K562 (cell line): Measurements from ENCODE around the gene ATG7. TPM values are rescaled to one million over a fixed set of nuclear protein-coding genes. Genes with fewer than 3 reads are reported as not detected.

Source experiments
- ATAC-seq: fragments of 200-7000 bp; cut with Tn5 transposase; 3 replicates; pipeline ENCODE4 v1.9.1; 2020; ENCODE audit warnings: moderate library complexity
- BruUV-seq: library from RNA; stranded (reverse); fragments of 400-500 nt; replicated peaks from 2 replicates; lab custom pipeline; 2021; lab: Mats Ljungman, UMichigan
- CTCF ChIA-PET: fragments of 300-600 bp; formaldehyde crosslinking; extraction: SDS; loops from one replicate; lab custom pipeline; 2021; ENCODE audit warnings: low intra/inter-chr PET ratio; lab: Yijun Ruan, JAX
- POLR2A ChIA-PET: fragments of 300-600, 350-650 bp; sonication (Branson Sonifier 250); formaldehyde crosslinking; extraction: SDS; loops from one replicate; lab custom pipeline; 2021; ENCODE audit warnings: antibody characterized with exemption, inconsistent platforms; lab: Yijun Ruan, JAX
- DNase-seq, 4 experiments: peaks; one replicate each; pipeline versions ENCODE4 v3.0.0 to v3.0.0-alpha.2; 2011 to 2018; ENCODE audit warnings: low spot score in 3 of 4, mixed read lengths in 3 of 4; ENCODE audit errors: extremely low read depth in 1 of 4
- FAIRE-seq: peaks from 2 replicates; lab custom pipeline; 2011; peaks lifted over from hg19 to GRCh38; lab: Jason Lieb, UNC
- H2AFZ ChIP-seq: 2 replicates; pipeline ENCODE4 v1.6.0; 2011; ENCODE audit warnings: low read depth, low read length, control low read depth, inconsistent platforms
- H3K27ac ChIP-seq: fragments of 200-600 bp; 3 replicates; pipeline ENCODE4 v1.8.0; 2011; ENCODE audit warnings: low read depth, mild to moderate bottlenecking, control low read depth, inconsistent platforms, low read length, moderate library complexity, mixed read lengths; ENCODE audit errors: extremely low read depth
- H3K27me3 ChIP-seq, 2 experiments: fragments of 300-600 bp in 1 of 2; 2 replicates in 1 of 2; 3 replicates in 1 of 2; pipeline versions ENCODE4 v1.6.0 to v1.8.0; 2011; ENCODE audit warnings: inconsistent platforms in 2 of 2, low read length in 2 of 2, mild to moderate bottlenecking in 1 of 2, mixed read lengths in 1 of 2, moderate library complexity in 1 of 2; ENCODE audit not compliant: control insufficient read depth in 2 of 2, insufficient read depth in 2 of 2
- H3K36me3 ChIP-seq: fragments of 300-600 bp; 3 replicates; pipeline ENCODE4 v1.8.0; 2011; ENCODE audit warnings: mild to moderate bottlenecking, low read length, inconsistent platforms; ENCODE audit not compliant: control insufficient read depth, insufficient read depth
- H3K4me1 ChIP-seq, 2 experiments: fragments of 200-600 bp in 1 of 2; replicated peaks in 1 of 2; 2 replicates in 1 of 2; 3 replicates in 1 of 2; pipeline versions ENCODE4 v1.5.1 to v1.8.0; 2011; ENCODE audit warnings: inconsistent platforms in 2 of 2, low read length in 2 of 2, mild to moderate bottlenecking in 1 of 2, mixed read lengths in 1 of 2, moderate library complexity in 1 of 2; ENCODE audit not compliant: control insufficient read depth in 2 of 2, insufficient read depth in 2 of 2
- H3K4me2 ChIP-seq: 2 replicates; pipeline ENCODE4 v1.6.1; 2011; ENCODE audit warnings: low read length, control low read depth, inconsistent platforms, mixed read lengths; ENCODE audit not compliant: insufficient read depth
- H3K4me3 ChIP-seq: fragments of 200-600 bp; sonication (generic), shearing (Covaris generic); 2 replicates; pipeline ENCODE4 v1.5.1; 2016; ENCODE audit warnings: control low read depth, inconsistent platforms
- H3K79me2 ChIP-seq: fragments of 200-600 bp; 3 replicates; pipeline ENCODE4 v1.8.0; 2011; ENCODE audit warnings: low read length, inconsistent platforms; ENCODE audit not compliant: control insufficient read depth, insufficient read depth
- H3K9ac ChIP-seq, 2 experiments: 2 replicates each; pipeline versions ENCODE4 v1.6.0 to v1.6.1; 2011; ENCODE audit warnings: low read depth in 2 of 2, low read length in 2 of 2, control low read depth in 1 of 2, inconsistent platforms in 1 of 2, mild to moderate bottlenecking in 1 of 2, mixed read lengths in 1 of 2; ENCODE audit not compliant: insufficient read depth in 1 of 2
- H3K9me1 ChIP-seq: one replicate; pipeline ENCODE4 v1.6.0; 2011; ENCODE audit warnings: inconsistent platforms, mild to moderate bottlenecking, low read length, moderate library complexity; ENCODE audit not compliant: control insufficient read depth, insufficient read depth
- H3K9me3 ChIP-seq: replicated peaks from 2 replicates; pipeline ENCODE4 v1.5.1; 2011; ENCODE audit warnings: low read depth, low read length, inconsistent platforms; ENCODE audit not compliant: control insufficient read depth, insufficient read depth
- H4K20me1 ChIP-seq: replicated peaks from 2 replicates; pipeline ENCODE4 v1.6.1; 2011; ENCODE audit warnings: low read length, inconsistent platforms, mixed read lengths; ENCODE audit not compliant: control insufficient read depth, insufficient read depth
- CAMTA2 ChIP-seq: fragments of 250-450 bp; sonication (Bioruptor Pico); conservative IDR thresholded peaks from 2 replicates; pipeline ENCODE4 v1.5.1; 2022
- ESRRA ChIP-seq: fragments of 450-650 bp; IDR thresholded peaks from 2 replicates; pipeline ENCODE4 v1.6.1; 2014; ENCODE audit warnings: low read depth, mild to moderate bottlenecking, moderate library complexity, borderline replicate concordance
- FOXJ3 ChIP-seq: sonication (generic); formaldehyde crosslinking; IDR thresholded peaks from 2 replicates; pipeline ENCODE4 v1.4.0; 2020; ENCODE audit warnings: mild to moderate bottlenecking, missing genetic modification reagents
- HNRNPL ChIP-seq: fragments of 200-400 bp; formaldehyde crosslinking; IDR thresholded peaks from 2 replicates; pipeline ENCODE4 v1.6.1; 2017; ENCODE audit warnings: low read depth, mild to moderate bottlenecking, low read length
- JUND ChIP-seq, 2 experiments: IDR thresholded peaks; 2 replicates in 1 of 2; 3 replicates in 1 of 2; pipeline ENCODE4 v1.6.1; 2011; ENCODE audit warnings: borderline replicate concordance in 2 of 2, low read depth in 2 of 2, low read length in 2 of 2, improper control_type of control experiment in 1 of 2, missing biosample characterization in 1 of 2, missing genetic modification characterization in 1 of 2, missing genetic modification reagents in 1 of 2
- KDM1A ChIP-seq, 2 experiments: fragments of 450-650 bp; IDR thresholded peaks; 2 replicates each; pipeline ENCODE4 v1.6.1; 2016; ENCODE audit warnings: mild to moderate bottlenecking in 2 of 2
- KLF6 ChIP-seq: fragments of 250-450 bp; sonication (Bioruptor Pico); IDR thresholded peaks from 2 replicates; pipeline ENCODE4 v1.4.0; 2020; ENCODE audit warnings: mild to moderate bottlenecking, moderate library complexity, borderline replicate concordance
- MTA1 ChIP-seq: fragments of 450-650 bp; IDR thresholded peaks from 2 replicates; pipeline ENCODE4 v1.6.1; 2017; ENCODE audit warnings: borderline replicate concordance
- NONO ChIP-seq, 2 experiments: fragments of 200-400 bp in 1 of 2; fragments of 450-650 bp in 1 of 2; formaldehyde crosslinking in 1 of 2; IDR thresholded peaks; 2 replicates each; pipeline ENCODE4 v1.6.1; 2017; ENCODE audit warnings: low read depth in 2 of 2, mild to moderate bottlenecking in 2 of 2, moderate library complexity in 2 of 2, low read length in 1 of 2
- POLR3G ChIP-seq: IDR thresholded peaks from 2 replicates; pipeline ENCODE4 v1.6.1; 2011; ENCODE audit not compliant: insufficient read length, insufficient replicate concordance; ENCODE audit errors: extremely low read depth
- ZNF121 ChIP-seq: sonication (generic); formaldehyde crosslinking; conservative IDR thresholded peaks from 2 replicates; pipeline ENCODE4 v1.8.0; 2022; ENCODE audit warnings: missing genetic modification reagents
- WGBS: fragments of 100-300 bp; shearing (Covaris generic); methylation state at CpG from one replicate; pipeline ENCODE4 v1.1.6; 2016; ENCODE audit warnings: low coverage, mixed read lengths; ENCODE audit not compliant: insufficient coverage; ENCODE audit errors: missing lambda C conversion rate; 5-methylcytosine and 5-hydroxymethylcytosine counted together
- in situ Hi-C: fragments of 300-500 bp; cut with MboI; formaldehyde crosslinking; loops from 4 replicates; pipeline ENCODE4 v1.15.0; 2018; ENCODE audit warnings: inconsistent platforms, mixed read lengths
- intact Hi-C: fragments of 100-400 bp; cut with micrococcal nuclease; formaldehyde crosslinking; loops from 2 replicates; pipeline ENCODE4 v1.14.2; 2022
- polyA plus RNA-seq, 8 experiments: library from polyadenylated mRNA; depleted of rRNA in 4 of 8; stranded (reverse) in 5 of 8; unstranded in 3 of 8; fragments of >200 nt; fragmentation: Nextera tagmentation in 2 of 8; fragmentation: Illumina TruSeq in 1 of 8; extraction: Ambion mirVana in 2 of 8; extraction: Trizol in 1 of 8; gene quantifications; 2 replicates each; pipeline versions ENCODE4 v1.2.1 to v1.2.3, GENCODE V29; 2011 to 2014; ENCODE audit warnings: inconsistent platforms in 1 of 8, missing spikeins in 1 of 8
- total RNA-seq, 7 experiments: library from RNA; depleted of rRNA in 6 of 7; stranded (reverse); fragments of >200 nt in 6 of 7; fragmentation: Illumina TruSeq in 2 of 7; extraction: Trizol in 2 of 7; gene quantifications; 2 replicates each; pipeline versions ENCODE4 v1.2.1 to v1.2.3, GENCODE V29; 2011 to 2021; ENCODE audit warnings: low replicate concordance in 1 of 7
- TF ChIP-seq, protein P1 (sequence below): fragments of 450-650 bp; IDR thresholded peaks from 2 replicates; pipeline ENCODE4 v1.7.1; 2018; ENCODE audit warnings: mild to moderate bottlenecking, low read depth; ENCODE audit not compliant: partially characterized antibody
- TF ChIP-seq, protein P2 (sequence below): fragments of 250-450 bp; sonication (Bioruptor Pico); IDR thresholded peaks from 2 replicates; pipeline ENCODE4 v1.5.0; 2022; ENCODE audit warnings: mild to moderate bottlenecking

Gene ATG7
- total and polyA plus RNA-seq, 9 of the 15 experiments (the other 6 are each of a cell fraction or from before 2014, with no cell fraction given), result 18.3 to 45.3 (median 33.6) TPM

DNA sequence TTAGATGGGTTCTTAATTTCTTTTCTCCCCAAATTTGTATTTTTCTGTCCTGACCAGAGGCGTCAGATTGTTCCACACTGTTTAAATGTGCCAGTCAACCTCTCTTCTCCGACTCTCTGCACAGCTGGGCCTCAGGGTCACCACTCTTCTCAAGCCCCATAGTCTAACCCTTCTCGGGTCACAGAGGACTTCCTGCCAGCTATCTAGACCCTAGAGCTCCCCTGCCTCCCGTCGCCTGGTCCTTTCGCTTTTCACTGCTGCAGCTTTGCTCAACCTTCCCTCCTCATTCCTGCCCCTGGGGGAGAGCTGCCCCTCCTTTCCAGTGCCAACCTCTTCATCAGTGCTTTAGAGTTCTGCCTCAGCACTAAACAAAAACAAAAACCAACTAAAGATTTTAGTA, 151.7 kb downstream of the ATG7 start:
- Histone ChIP-seq H3K79me2 (no peaks in the 10 kb centered on the region), H3K36me3 (peaks cover 3% of the 10 kb centered on the region; the same call in 1 of the 3 replicates), H3K4me2 (no peak overlapping the region), H3K27ac (no peak overlapping the region), H2AFZ (no peak overlapping the region), H4K20me1 (no peaks in the 10 kb centered on the region), H3K4me1 (no peaks in the 10 kb centered on the region), H3K9ac (no peak overlapping the region), H3K9me1 (no peaks in the 10 kb centered on the region), H3K27me3 (no peaks in the 10 kb centered on the region), H3K9me3 (no peaks in the 10 kb centered on the region), H3K4me3 (no peak overlapping the region)
- ChIA-PET POLR2A (interaction anchor here (1.0 kb wide), 1 partner anchor 214 kb away, joined by 3 read pairs; no protein-coding TSS in a partner anchor), CTCF (no interaction called here)
- FAIRE-seq, result no peak
- intact Hi-C loops (no loop called here), in situ Hi-C loops (no loop called here)
- DNase-seq, result no peak
- WGBS, result 76% methylated on average over 6 of the region's 6 CpGs
- TF ChIP-seq KDM1A (IDR thresholded peaks at IDR 0.05) (no peak), CAMTA2 (no peak), NONO (IDR thresholded peaks at IDR 0.05; ENCODE audit: low read depth in 2 of 2, low read length in 1 of 2) (no peak), JUND (IDR thresholded peaks at IDR 0.05; ENCODE audit: borderline replicate concordance, low read depth, low read length) (no peak), JUND (tag; IDR thresholded peaks at IDR 0.05; ENCODE audit: borderline replicate concordance, low read depth, low read length) (no peak), ESRRA (no peak), KLF6 (CRISPR knock-in tag) (no peak), ZNF121 (no peak), MTA1 (no peak), HNRNPL (no peak), POLR3G (no peak), FOXJ3 (CRISPR knock-in tag) (no peak)
- TF ChIP-seq, protein P1, sequence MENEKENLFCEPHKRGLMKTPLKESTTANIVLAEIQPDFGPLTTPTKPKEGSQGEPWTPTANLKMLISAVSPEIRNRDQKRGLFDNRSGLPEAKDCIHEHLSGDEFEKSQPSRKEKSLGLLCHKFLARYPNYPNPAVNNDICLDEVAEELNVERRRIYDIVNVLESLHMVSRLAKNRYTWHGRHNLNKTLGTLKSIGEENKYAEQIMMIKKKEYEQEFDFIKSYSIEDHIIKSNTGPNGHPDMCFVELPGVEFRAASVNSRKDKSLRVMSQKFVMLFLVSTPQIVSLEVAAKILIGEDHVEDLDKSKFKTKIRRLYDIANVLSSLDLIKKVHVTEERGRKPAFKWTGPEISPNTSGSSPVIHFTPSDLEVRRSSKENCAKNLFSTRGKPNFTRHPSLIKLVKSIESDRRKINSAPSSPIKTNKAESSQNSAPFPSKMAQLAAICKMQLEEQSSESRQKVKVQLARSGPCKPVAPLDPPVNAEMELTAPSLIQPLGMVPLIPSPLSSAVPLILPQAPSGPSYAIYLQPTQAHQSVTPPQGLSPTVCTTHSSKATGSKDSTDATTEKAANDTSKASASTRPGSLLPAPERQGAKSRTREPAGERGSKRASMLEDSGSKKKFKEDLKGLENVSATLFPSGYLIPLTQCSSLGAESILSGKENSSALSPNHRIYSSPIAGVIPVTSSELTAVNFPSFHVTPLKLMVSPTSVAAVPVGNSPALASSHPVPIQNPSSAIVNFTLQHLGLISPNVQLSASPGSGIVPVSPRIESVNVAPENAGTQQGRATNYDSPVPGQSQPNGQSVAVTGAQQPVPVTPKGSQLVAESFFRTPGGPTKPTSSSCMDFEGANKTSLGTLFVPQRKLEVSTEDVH, result no peak
- TF ChIP-seq, protein P2, sequence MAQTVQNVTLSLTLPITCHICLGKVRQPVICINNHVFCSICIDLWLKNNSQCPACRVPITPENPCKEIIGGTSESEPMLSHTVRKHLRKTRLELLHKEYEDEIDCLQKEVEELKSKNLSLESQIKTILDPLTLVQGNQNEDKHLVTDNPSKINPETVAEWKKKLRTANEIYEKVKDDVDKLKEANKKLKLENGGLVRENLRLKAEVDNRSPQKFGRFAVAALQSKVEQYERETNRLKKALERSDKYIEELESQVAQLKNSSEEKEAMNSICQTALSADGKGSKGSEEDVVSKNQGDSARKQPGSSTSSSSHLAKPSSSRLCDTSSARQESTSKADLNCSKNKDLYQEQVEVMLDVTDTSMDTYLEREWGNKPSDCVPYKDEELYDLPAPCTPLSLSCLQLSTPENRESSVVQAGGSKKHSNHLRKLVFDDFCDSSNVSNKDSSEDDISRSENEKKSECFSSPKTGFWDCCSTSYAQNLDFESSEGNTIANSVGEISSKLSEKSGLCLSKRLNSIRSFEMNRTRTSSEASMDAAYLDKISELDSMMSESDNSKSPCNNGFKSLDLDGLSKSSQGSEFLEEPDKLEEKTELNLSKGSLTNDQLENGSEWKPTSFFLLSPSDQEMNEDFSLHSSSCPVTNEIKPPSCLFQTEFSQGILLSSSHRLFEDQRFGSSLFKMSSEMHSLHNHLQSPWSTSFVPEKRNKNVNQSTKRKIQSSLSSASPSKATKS (CRISPR knock-in tag), result no peak
- BruUV-seq, result no TSS peak
- no peak for ATAC-seq
